H1 (cell line): ENCODE data around the gene MEF2D. TPM values are rescaled to one million over a fixed set of nuclear protein-coding genes. Genes with fewer than 3 reads are reported as not detected.

ENCODE experiments used
- CBX5 ChIP-seq: fragments of 300-800, 300-1000 bp; sonication (generic); IDR thresholded peaks from 2 replicates; pipeline ENCODE4 v1.7.1; 2016; ENCODE audit warnings: antibody characterized with exemption, low read length, low read depth
- KDM4A ChIP-seq: IDR thresholded peaks from one replicate; pipeline ENCODE4 v1.7.1; 2012; ENCODE audit warnings: low read depth, mild to moderate bottlenecking, moderate library complexity, low read length, inconsistent platforms; ENCODE audit not compliant: severe bottlenecking
- polyA plus RNA-seq, 7 experiments: library from polyadenylated mRNA; depleted of rRNA in 3 of 7; stranded (reverse) in 5 of 7; unstranded in 2 of 7; fragments of >200 nt in 5 of 7; fragments of 200-250 nt in 2 of 7; gene quantifications; 1 replicate in 5 of 7; 2 replicates in 1 of 7; 4 replicates in 1 of 7; pipeline versions ENCODE4 v1.2.1 to v1.2.3, GENCODE V29; 2011 to 2013; ENCODE audit warnings: missing spikeins in 2 of 7, mixed read lengths in 2 of 7
- total RNA-seq: library from RNA; stranded (reverse); fragmentation: NEBNext Ultra II Directional; extraction: Animal tissue kit (Norgen Biotek cat#: 25700); gene quantifications from 2 replicates; pipeline ENCODE4 v1.2.1, GENCODE V29; 2021
- TF ChIP-seq, protein P1 (sequence below), 3 experiments: IDR thresholded peaks; 1 replicate in 2 of 3; 2 replicates in 1 of 3; pipeline versions ENCODE4 v1.5.1 to v1.6.1; 2011; ENCODE audit warnings: low read length in 3 of 3, mild to moderate bottlenecking in 3 of 3, inconsistent platforms in 2 of 3, low read depth in 1 of 3, moderate library complexity in 1 of 3; ENCODE audit not compliant: insufficient read depth in 1 of 3; ENCODE audit errors: control extremely low read depth in 1 of 3

Gene MEF2D
- total and polyA plus RNA-seq, 2 of the 8 experiments (the other 6 are each of a cell fraction or from before 2014, with no cell fraction given), result 17.3 to 20.3 TPM

DNA sequence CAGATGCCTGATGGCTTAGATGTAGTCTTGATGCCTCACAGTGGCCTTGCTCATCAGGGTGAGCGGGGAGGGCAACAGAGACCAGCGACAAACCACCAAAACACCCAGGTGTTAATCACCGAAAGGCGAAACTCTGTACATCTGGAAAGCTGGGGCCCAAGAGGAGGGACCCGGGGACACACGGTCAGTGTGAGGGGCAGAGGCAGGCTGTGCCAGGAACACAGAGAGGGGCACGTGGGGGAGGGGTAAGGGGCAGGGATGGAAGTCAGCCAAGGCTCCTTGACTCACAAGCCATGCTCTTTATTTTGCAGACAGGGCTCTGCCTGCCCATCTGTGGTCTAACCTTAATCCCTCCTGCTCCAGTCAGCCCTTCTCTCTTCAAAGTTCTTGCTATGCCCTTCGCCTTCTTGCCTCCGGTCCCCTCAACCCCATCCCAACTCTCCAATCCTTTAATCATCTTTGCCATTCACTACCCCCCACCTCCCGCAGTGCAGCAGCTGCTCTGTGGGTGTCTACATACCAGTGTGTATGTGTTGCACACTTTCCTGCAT lies 4.3 kb downstream of the MEF2D start (continued):
- TF ChIP-seq, protein P1, sequence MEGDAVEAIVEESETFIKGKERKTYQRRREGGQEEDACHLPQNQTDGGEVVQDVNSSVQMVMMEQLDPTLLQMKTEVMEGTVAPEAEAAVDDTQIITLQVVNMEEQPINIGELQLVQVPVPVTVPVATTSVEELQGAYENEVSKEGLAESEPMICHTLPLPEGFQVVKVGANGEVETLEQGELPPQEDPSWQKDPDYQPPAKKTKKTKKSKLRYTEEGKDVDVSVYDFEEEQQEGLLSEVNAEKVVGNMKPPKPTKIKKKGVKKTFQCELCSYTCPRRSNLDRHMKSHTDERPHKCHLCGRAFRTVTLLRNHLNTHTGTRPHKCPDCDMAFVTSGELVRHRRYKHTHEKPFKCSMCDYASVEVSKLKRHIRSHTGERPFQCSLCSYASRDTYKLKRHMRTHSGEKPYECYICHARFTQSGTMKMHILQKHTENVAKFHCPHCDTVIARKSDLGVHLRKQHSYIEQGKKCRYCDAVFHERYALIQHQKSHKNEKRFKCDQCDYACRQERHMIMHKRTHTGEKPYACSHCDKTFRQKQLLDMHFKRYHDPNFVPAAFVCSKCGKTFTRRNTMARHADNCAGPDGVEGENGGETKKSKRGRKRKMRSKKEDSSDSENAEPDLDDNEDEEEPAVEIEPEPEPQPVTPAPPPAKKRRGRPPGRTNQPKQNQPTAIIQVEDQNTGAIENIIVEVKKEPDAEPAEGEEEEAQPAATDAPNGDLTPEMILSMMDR (IDR thresholded peaks at IDR 0.05; ENCODE audit: control extremely low read depth in 1 of 3, insufficient read depth in 1 of 3, low read depth in 1 of 3, low read length in 3 of 3), result no peak
- TF ChIP-seq KDM4A (no peak), CBX5 (no peak)
- TF ChIP-seq, all 59 proteins: peak for 0
